Measurements from ENCODE around the gene BTF3L4.
"Not testable (repeated sequence)": the region's sequence is repeated elsewhere in the genome, so short reads cannot be mapped to it uniquely, and the experiment has no call there.

Gene BTF3L4

DNA sequence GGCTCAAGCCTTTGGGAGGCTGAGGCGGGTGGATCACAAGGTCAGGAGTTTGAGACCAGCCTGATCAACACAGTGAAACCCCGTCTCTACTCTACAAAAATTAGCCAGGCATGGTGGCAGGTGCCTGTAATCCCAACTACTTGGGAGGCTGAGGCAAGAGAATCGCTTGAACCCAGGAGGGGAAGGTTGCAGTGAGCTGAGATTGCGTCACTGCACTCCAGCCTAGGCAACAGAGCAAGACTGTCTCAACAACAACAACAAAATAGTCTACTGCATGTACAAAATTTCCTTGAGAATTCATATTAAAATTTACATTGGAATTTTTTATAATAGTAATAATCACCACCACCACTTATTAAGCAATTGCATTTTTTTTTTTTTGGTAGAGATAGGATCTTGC lies 6.8 kb upstream of the BTF3L4 start:
- H3K4me3 ChIP-seq, H3K9ac ChIP-seq, H3K27me3 ChIP-seq, H3K27ac ChIP-seq, H3K4me2 ChIP-seq: not testable (repeated sequence)
- H3K36me3 ChIP-seq: peaks cover 59 to 88% (median 78%) of the 10 kb centered on the region in 11 experiments
- peaks cover 12 to 92% (median 38%) of the 10 kb centered on the region in 11 experiments; a peak in 15 of 22 replicates for H4K20me1 ChIP-seq
- peaks cover 0 to 18% (median 11%) of the 10 kb centered on the region in 11 experiments; a peak in 17 of 22 replicates for H3K9me3 ChIP-seq (replicated peaks in 1 of 11)
- peaks cover 16 to 25% (median 23%) of the 10 kb centered on the region in 10 experiments for H3K4me1 ChIP-seq
- peak in 1 of 11 experiments; percentile 51; a peak in 1 of 22 replicates for TF ChIP-seq Cebpa-rat (IDR thresholded peaks at IDR 0.05)

GRCh38 chr1:52053862-52054261 lies 2.2 kb upstream of the BTF3L4 start:
- Histone ChIP-seq H3K4me3 (peak overlapping the region; percentile 81 to 96 (median 92)), H3K4me2 (peak overlapping the region; percentile 73 to 99 (median 95)), H3K27ac (no peak overlapping the region; a peak in 1 of 22 replicates), H4K20me1 (peaks cover 16 to 78% (median 42%) of the 10 kb centered on the region in 11 experiments; a peak in 19 of 22 replicates), H3K27me3 (no peaks in the 10 kb centered on the region), H3K9me3 (replicated peaks in 1 of 11) (peaks cover 0 to 5% (median 0%) of the 10 kb centered on the region in 11 experiments; a peak in 4 of 22 replicates), H3K36me3 (peaks cover 27 to 47% (median 37%) of the 10 kb centered on the region in 11 experiments; a peak in 21 of 22 replicates), H3K4me1 (peaks cover 39 to 46% (median 44%) of the 10 kb centered on the region in 10 experiments), H3K9ac (peak overlapping the region; percentile 86 to 98 (median 95))
- no peak for TF ChIP-seq Cebpa-rat (IDR thresholded peaks at IDR 0.05)

- no peaks in the 10 kb centered on the region for H3K27me3 ChIP-seq
- H4K20me1 ChIP-seq: peaks cover 21 to 79% (median 49%) of the 10 kb centered on the region in 11 experiments; a peak in 19 of 22 replicates
- peak overlapping the region; percentile 86 to 98 (median 95) for H3K9ac ChIP-seq
- TF ChIP-seq Cebpa-rat (IDR thresholded peaks at IDR 0.05): no peak
- peaks cover 44 to 54% (median 50%) of the 10 kb centered on the region in 10 experiments for H3K4me1 ChIP-seq
- H3K4me2 ChIP-seq: peak overlapping the region; percentile 73 to 99 (median 95)
- H3K4me3 ChIP-seq: peak overlapping the region; percentile 81 to 96 (median 92)
- H3K9me3 ChIP-seq (replicated peaks in 1 of 11): no peaks in the 10 kb centered on the region
- H3K36me3 ChIP-seq: peaks cover 22 to 47% (median 39%) of the 10 kb centered on the region in 11 experiments; a peak in 21 of 22 replicates
- peak overlapping the region; percentile 71 to 98 (median 97); a peak in 21 of 22 replicates for H3K27ac ChIP-seq
Measured at GRCh38 chr1:52054496-52055065, 1.5 kb upstream of the BTF3L4 start.

GRCh38 chr1:52055066-52055865 lies 829 bp upstream of the BTF3L4 start, which contains the start of gene TXNDC12:
TSS of gene TXNDC12 (minus strand) at chr1:52055191. CDS start at chr1:52055096, 95 bp downstream.
- Histone ChIP-seq H3K9me3 (replicated peaks in 1 of 11) (no peaks in the 10 kb centered on the region), H3K9ac (peak within 1 kb of the TSS; percentile 93 to 98 (median 95)), H3K36me3 (peaks cover 29 to 47% (median 42%) of the 10 kb centered on the region in 11 experiments), H3K4me1 (peaks cover 44 to 56% (median 51%) of the 10 kb centered on the region in 10 experiments), H3K4me2 (peak within 1 kb of the TSS; percentile 73 to 99 (median 95)), H3K27me3 (no peaks in the 10 kb centered on the region), H4K20me1 (peaks cover 21 to 79% (median 51%) of the 10 kb centered on the region in 11 experiments; a peak in 19 of 22 replicates), H3K27ac (peak within 1 kb of the TSS; percentile 87 to 98 (median 97)), H3K4me3 (peak within 1 kb of the TSS; percentile 81 to 96 (median 92))
- peak in 9 of 11 experiments; percentile 17 to 89 (median 60); a peak in 14 of 22 replicates for TF ChIP-seq Cebpa-rat (IDR thresholded peaks at IDR 0.05)

DNA sequence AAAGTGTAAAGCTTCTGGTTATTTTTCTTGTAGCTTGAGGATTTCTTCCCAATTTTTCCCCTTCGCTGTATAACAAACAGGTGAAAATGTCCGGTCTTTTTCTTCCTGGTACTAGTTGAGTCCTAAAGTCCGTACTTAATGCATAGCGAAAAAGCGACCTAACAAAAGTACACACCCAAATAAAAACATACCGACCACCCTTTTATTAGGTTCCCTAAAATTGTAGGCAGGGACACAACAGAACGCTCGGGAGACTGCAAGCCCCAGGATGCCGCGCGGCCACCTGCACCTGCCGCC lies 281 bp upstream of the BTF3L4 start:
- TF ChIP-seq Cebpa-rat (IDR thresholded peaks at IDR 0.05): peak in 1 of 11 experiments; percentile 4; a peak in 3 of 22 replicates

GRCh38 chr1:52056937-52057231 lies 789 bp downstream of the BTF3L4 start:
- H3K36me3 ChIP-seq: peaks cover 34 to 48% (median 42%) of the 10 kb centered on the region in 11 experiments
- H3K4me3 ChIP-seq: peak overlapping the region; percentile 81 to 96 (median 92)
- peaks cover 25 to 75% (median 57%) of the 10 kb centered on the region in 11 experiments; a peak in 19 of 22 replicates for H4K20me1 ChIP-seq
- H3K9me3 ChIP-seq (replicated peaks in 1 of 11): no peaks in the 10 kb centered on the region
- peaks cover 44 to 56% (median 51%) of the 10 kb centered on the region in 10 experiments for H3K4me1 ChIP-seq
- H3K27me3 ChIP-seq: no peaks in the 10 kb centered on the region
- peak overlapping the region; percentile 93 to 98 (median 95) for H3K9ac ChIP-seq
- H3K27ac ChIP-seq: peak overlapping the region; percentile 87 to 98 (median 97)
- TF ChIP-seq Cebpa-rat (IDR thresholded peaks at IDR 0.05): no peak; a peak in 1 of 22 replicates
- peak overlapping the region; percentile 73 to 97 (median 91) for H3K4me2 ChIP-seq

More for the DNA sequence above, 281 bp upstream of the BTF3L4 start:
- Histone ChIP-seq H3K27me3 (no peaks in the 10 kb centered on the region), H3K27ac (peak overlapping the region; percentile 87 to 98 (median 97)), H3K4me1 (peaks cover 44 to 56% (median 51%) of the 10 kb centered on the region in 10 experiments), H3K9me3 (replicated peaks in 1 of 11) (no peaks in the 10 kb centered on the region), H3K4me3 (peak overlapping the region; percentile 81 to 96 (median 92)), H3K4me2 (peak overlapping the region; percentile 73 to 99 (median 93)), H4K20me1 (peaks cover 21 to 79% (median 55%) of the 10 kb centered on the region in 11 experiments; a peak in 19 of 22 replicates), H3K9ac (peak overlapping the region; percentile 93 to 98 (median 95)), H3K36me3 (peaks cover 33 to 48% (median 42%) of the 10 kb centered on the region in 11 experiments)

GRCh38 chr1:52057255-52057654 lies 1.2 kb downstream of the BTF3L4 start:
- peak overlapping the region; percentile 81 to 96 (median 92) for H3K4me3 ChIP-seq
- peak overlapping the region; percentile 93 to 98 (median 95) for H3K9ac ChIP-seq
- H3K27ac ChIP-seq: peak overlapping the region; percentile 87 to 98 (median 97); a peak in 20 of 22 replicates
- no peaks in the 10 kb centered on the region for H3K27me3 ChIP-seq
- TF ChIP-seq Cebpa-rat (IDR thresholded peaks at IDR 0.05): no peak
- peak overlapping the region; percentile 73 to 97 (median 91) for H3K4me2 ChIP-seq
- peaks cover 32 to 48% (median 41%) of the 10 kb centered on the region in 11 experiments for H3K36me3 ChIP-seq
- no peaks in the 10 kb centered on the region for H3K9me3 ChIP-seq (replicated peaks in 1 of 11)
- peaks cover 42 to 54% (median 49%) of the 10 kb centered on the region in 10 experiments for H3K4me1 ChIP-seq
- peaks cover 22 to 74% (median 53%) of the 10 kb centered on the region in 11 experiments; a peak in 19 of 22 replicates for H4K20me1 ChIP-seq

DNA sequence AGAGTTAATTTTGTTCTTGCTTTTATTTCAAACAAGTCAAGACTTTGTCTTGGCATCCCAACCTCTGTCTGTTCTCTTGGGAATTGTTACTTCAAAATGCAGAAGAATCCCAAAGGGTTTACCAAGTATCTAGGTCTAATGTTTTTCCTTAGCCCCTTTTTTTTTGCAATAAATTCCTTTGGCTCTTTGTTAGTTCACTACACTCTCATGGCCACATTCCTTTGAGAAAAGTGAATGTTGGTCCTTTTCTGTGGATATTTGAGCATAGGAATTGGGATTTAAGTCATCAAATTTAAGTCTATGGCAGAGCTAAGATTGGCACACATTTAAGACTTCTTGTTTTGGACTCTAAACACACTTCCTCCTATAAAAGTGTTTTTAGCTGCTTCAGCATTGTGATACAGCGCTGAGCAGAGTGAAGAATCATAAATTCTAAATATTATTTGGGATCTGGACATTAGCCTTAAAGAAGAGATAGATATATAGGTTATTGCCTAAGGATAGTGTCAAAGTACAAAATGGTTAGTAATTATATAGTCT lies 1.9 kb downstream of the BTF3L4 start:
- Histone ChIP-seq H4K20me1 (peaks cover 28 to 74% (median 54%) of the 10 kb centered on the region in 11 experiments; a peak in 19 of 22 replicates), H3K9ac (peak overlapping the region in 10 of 11 experiments; percentile 93 to 97 (median 95); a peak in 17 of 22 replicates), H3K4me1 (peaks cover 38 to 47% (median 43%) of the 10 kb centered on the region in 10 experiments), H3K9me3 (replicated peaks in 1 of 11) (no peaks in the 10 kb centered on the region), H3K27ac (peak overlapping the region in 10 of 11 experiments; percentile 94 to 98 (median 98); a peak in 18 of 22 replicates), H3K4me3 (peak overlapping the region; percentile 81 to 96 (median 92)), H3K4me2 (peak overlapping the region; percentile 73 to 97 (median 91)), H3K36me3 (peaks cover 32 to 48% (median 42%) of the 10 kb centered on the region in 11 experiments), H3K27me3 (no peaks in the 10 kb centered on the region)
- TF ChIP-seq Cebpa-rat (IDR thresholded peaks at IDR 0.05): no peak
